ENCODE data around the gene RBM18. TPM values are rescaled to one million over a fixed set of nuclear protein-coding genes. Genes with fewer than 3 reads are reported as not detected.

Gene RBM18
- total RNA-seq, 1 donor from 2014 or later = 24.2 TPM

- peaks cover 19% of the 10 kb centered on the region for H3K4me1 Mint-ChIP-seq (ENCODE audit: unreplicated experiment)
- no peak for TF ChIP-seq CTCF (conservative IDR thresholded peaks at IDR 0.05)
- H3K27ac Mint-ChIP-seq = no peak overlapping the region
- H3K27me3 Mint-ChIP-seq = no peaks in the 10 kb centered on the region
- H3K4me3 Mint-ChIP-seq = no peak overlapping the region
- DNase-seq (ENCODE audit: extremely low spot score, unreplicated experiment) = no peak
- no peaks in the 10 kb centered on the region for H3K9me3 Mint-ChIP-seq
- H3K36me3 Mint-ChIP-seq = peaks cover 23% of the 10 kb centered on the region
Observed at GRCh38 chr9:122258886-122259415, 5.7 kb downstream of the RBM18 start.

GRCh38 chr9:122256206-122256605 lies 8.4 kb downstream of the RBM18 start:
- Mint-ChIP-seq H3K4me1 (ENCODE audit: unreplicated experiment) (peaks cover 11% of the 10 kb centered on the region), H3K27me3 (no peaks in the 10 kb centered on the region), H3K4me3 (no peak overlapping the region), H3K9me3 (no peaks in the 10 kb centered on the region), H3K27ac (no peak overlapping the region), H3K36me3 (peaks cover 28% of the 10 kb centered on the region)
- no peak for TF ChIP-seq CTCF (conservative IDR thresholded peaks at IDR 0.05)
- no peak for DNase-seq (ENCODE audit: extremely low spot score, unreplicated experiment)

GRCh38 chr9:122254761-122255160 lies 9.9 kb downstream of the RBM18 start:
- DNase-seq (ENCODE audit: extremely low spot score, unreplicated experiment) = no peak
- Mint-ChIP-seq H3K27ac (no peak overlapping the region), H3K9me3 (no peaks in the 10 kb centered on the region), H3K4me3 (no peak overlapping the region), H3K27me3 (no peaks in the 10 kb centered on the region), H3K36me3 (peaks cover 27% of the 10 kb centered on the region), H3K4me1 (ENCODE audit: unreplicated experiment) (peaks cover 9% of the 10 kb centered on the region)
- no peak for TF ChIP-seq CTCF (conservative IDR thresholded peaks at IDR 0.05)

- Mint-ChIP-seq H3K4me1 (ENCODE audit: unreplicated experiment) (peaks cover 9% of the 10 kb centered on the region), H3K4me3 (no peak overlapping the region), H3K36me3 (peaks cover 27% of the 10 kb centered on the region), H3K9me3 (no peaks in the 10 kb centered on the region), H3K27me3 (no peaks in the 10 kb centered on the region), H3K27ac (no peak overlapping the region)
- no peak for DNase-seq (ENCODE audit: extremely low spot score, unreplicated experiment)
- no peak for TF ChIP-seq CTCF (conservative IDR thresholded peaks at IDR 0.05)
Observed at GRCh38 chr9:122252796-122253195, 11.8 kb downstream of the RBM18 start.

- no peak overlapping the region for H3K4me3 Mint-ChIP-seq
- H3K9me3 Mint-ChIP-seq = no peaks in the 10 kb centered on the region
- no peaks in the 10 kb centered on the region for H3K27me3 Mint-ChIP-seq
- no peak for TF ChIP-seq CTCF (conservative IDR thresholded peaks at IDR 0.05)
- no peak for DNase-seq (ENCODE audit: extremely low spot score, unreplicated experiment)
- H3K27ac Mint-ChIP-seq = no peak overlapping the region
- peaks cover 9% of the 10 kb centered on the region for H3K4me1 Mint-ChIP-seq (ENCODE audit: unreplicated experiment)
- H3K36me3 Mint-ChIP-seq = peaks cover 22% of the 10 kb centered on the region
Observed at GRCh38 chr9:122251351-122251750, 13.3 kb downstream of the RBM18 start.

GRCh38 chr9:122248448-122248865 lies 16.2 kb downstream of the RBM18 start:
- Mint-ChIP-seq H3K27ac (no peak overlapping the region), H3K27me3 (no peaks in the 10 kb centered on the region), H3K9me3 (no peaks in the 10 kb centered on the region), H3K36me3 (peaks cover 29% of the 10 kb centered on the region), H3K4me3 (no peak overlapping the region), H3K4me1 (ENCODE audit: unreplicated experiment) (peaks cover 3% of the 10 kb centered on the region)
- no peak for DNase-seq (ENCODE audit: extremely low spot score, unreplicated experiment)
- TF ChIP-seq CTCF (conservative IDR thresholded peaks at IDR 0.05) = no peak
